ENCODE data around the gene ECI1.

ECI1 gene

GRCh38 chr16:2191446-2191706 is 60.0 kb downstream of the ECI1 start:
- no peak for DNase-seq

GRCh38 chr16:2190659-2191445 is 60.5 kb downstream of the ECI1 start:
- DNase-seq: no peak

- DNase-seq: no peak
These were observed 61.3 kb downstream of the ECI1 start for GRCh38 chr16:2190002-2190658.

Measured in NCI-H345 (cell line).